ENCODE data around the gene TPCN2. TPM values are rescaled to one million over a fixed set of nuclear protein-coding genes. Genes with fewer than 3 reads are reported as not detected.

Gene TPCN2
- total and polyA plus RNA-seq, 12 donors: 3.4 to 19.2 (median 7.8) TPM

DNA sequence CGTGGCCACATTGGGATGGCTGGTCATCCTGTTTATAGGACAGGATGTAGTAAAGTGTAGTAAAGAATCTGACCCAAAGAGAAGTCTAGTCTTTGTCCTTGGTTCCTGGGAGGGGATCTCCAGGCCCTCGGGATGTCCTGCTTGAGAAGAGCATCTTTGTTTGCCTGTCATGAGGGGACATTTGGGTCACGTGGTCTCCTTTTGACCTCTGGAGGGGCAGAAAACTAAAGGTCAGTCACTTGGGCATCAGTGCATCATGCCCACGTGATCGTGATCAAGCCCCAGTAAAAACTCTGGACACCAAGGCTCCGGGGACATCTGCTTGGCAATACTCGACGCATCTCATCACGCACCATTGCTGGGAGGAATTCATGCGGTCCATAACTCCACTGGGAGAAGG lies 116.1 kb downstream of the TPCN2 start:
- 76 to 84% methylated on average over 10 of the region's 10 CpGs for WGBS, 2 donors
- ATAC-seq (no peak), DNase-seq (no peak)
- no peaks in the 10 kb centered on the region for H3K36me3 ChIP-seq
- H3K27me3 ChIP-seq: no peaks in the 10 kb centered on the region
- peaks cover 0 to 20% (median 0%) of the 10 kb centered on the region in 11 donors for H3K9me3 ChIP-seq
- no peak for TF ChIP-seq CTCF (IDR thresholded peaks at IDR 0.05)
- intact Hi-C loops (cut with DNase I): no loop called here
- H3K4me1 ChIP-seq: peaks cover 9 to 40% (median 23%) of the 10 kb centered on the region in 9 donors
- H3K27ac ChIP-seq: no peak overlapping the region
- no peak overlapping the region for H3K4me3 ChIP-seq

DNA sequence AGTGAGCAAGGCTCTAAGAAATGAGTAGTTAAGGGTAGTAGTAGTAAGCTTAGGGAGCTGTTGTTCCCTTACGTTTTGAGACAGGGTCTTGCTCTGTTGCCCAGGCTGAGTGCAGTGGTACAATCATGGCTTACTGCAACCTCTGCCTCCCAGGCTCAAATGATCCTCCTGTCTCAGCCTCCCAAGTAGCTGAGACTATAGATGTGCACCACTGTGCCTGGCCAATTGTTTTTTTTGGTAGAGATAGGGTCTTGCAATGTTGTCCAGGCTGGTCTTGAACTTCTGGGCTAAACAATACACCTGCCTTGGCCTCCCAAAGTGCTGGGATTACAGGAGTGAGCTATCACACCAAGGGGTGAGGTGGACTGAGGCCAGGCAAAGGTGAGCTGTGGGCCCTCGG lies 117.0 kb downstream of the TPCN2 start:
- intact Hi-C loops (cut with DNase I): no loop called here
- Histone ChIP-seq H3K9me3 (peaks cover 0 to 20% (median 0%) of the 10 kb centered on the region in 11 donors), H3K27ac (peak overlapping the region in 3 of 10 donors; percentile 10 to 75 (median 58)), H3K4me3 (no peak overlapping the region), H3K4me1 (peaks cover 9 to 30% (median 20%) of the 10 kb centered on the region in 9 donors), H3K36me3 (no peaks in the 10 kb centered on the region), H3K27me3 (no peaks in the 10 kb centered on the region)
- no peak for TF ChIP-seq CTCF (IDR thresholded peaks at IDR 0.05)
- ATAC-seq (peak in 1 of 8 donors; percentile 9), DNase-seq (no peak)
- WGBS, 2 donors: 95 to 97% methylated on average over 2 of the region's 2 CpGs

DNA sequence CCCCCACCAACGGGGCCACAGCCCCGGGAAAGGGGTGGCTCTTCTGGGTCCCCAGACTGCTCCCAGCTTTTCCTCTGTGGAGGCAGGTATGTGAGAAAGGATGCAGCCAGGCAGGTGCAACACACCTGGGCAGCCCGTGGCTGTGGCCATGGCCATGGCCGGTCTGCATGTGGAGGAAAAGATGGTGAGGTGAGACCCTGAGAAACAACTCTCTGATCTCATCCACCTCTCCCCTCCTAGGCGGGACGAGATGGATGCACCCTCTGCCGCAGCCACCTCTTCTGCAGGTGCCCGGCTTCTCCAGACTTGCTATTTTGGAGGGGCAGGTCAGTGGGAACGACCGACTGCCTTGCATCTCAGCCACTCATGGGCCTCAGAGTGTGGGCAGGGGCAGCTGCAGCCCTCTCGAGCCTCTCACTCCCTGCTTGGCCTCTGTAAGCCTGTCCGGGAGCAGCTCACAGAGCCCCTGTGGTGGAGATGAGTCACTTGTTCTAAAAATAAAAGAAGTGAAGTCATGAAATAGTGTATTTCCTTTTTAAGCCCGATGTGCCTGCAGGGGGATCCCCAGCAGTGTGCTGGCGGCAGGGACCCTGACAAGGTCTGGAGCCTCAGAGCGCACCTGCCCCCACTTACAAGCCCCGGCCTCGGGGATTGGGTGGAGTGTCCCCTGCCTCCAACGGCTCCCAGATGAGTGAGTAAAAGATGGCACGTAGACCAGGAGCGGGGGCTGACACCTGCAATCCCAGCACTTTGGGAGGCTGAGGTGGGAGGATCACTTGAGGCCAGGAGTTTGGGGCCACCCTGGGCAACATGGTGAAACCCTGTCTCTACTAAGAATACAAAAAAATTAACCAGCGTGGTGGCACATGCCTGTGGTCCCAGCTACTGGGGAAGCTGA lies 117.7 kb downstream of the TPCN2 start:
- peaks cover 4 to 23% (median 13%) of the 10 kb centered on the region in 9 donors for H3K4me1 ChIP-seq
- peak overlapping the region in 7 of 10 donors; percentile 12 to 75 (median 58) for H3K27ac ChIP-seq
- WGBS, 2 donors: 34 to 39% methylated on average over 21 of the region's 21 CpGs
- peaks cover 0 to 20% (median 0%) of the 10 kb centered on the region in 11 donors for H3K9me3 ChIP-seq
- H3K4me3 ChIP-seq: no peak overlapping the region
- peak; percentile 90 to 95 (median 92) for ATAC-seq
- H3K36me3 ChIP-seq: no peaks in the 10 kb centered on the region
- intact Hi-C loops (cut with DNase I): no loop called here
- peak in 5 of 9 donors; percentile 18 to 44 (median 40) for TF ChIP-seq CTCF (IDR thresholded peaks at IDR 0.05)
- peak in 1 of 2 donors; percentile 65 for DNase-seq
- no peaks in the 10 kb centered on the region for H3K27me3 ChIP-seq

DNA sequence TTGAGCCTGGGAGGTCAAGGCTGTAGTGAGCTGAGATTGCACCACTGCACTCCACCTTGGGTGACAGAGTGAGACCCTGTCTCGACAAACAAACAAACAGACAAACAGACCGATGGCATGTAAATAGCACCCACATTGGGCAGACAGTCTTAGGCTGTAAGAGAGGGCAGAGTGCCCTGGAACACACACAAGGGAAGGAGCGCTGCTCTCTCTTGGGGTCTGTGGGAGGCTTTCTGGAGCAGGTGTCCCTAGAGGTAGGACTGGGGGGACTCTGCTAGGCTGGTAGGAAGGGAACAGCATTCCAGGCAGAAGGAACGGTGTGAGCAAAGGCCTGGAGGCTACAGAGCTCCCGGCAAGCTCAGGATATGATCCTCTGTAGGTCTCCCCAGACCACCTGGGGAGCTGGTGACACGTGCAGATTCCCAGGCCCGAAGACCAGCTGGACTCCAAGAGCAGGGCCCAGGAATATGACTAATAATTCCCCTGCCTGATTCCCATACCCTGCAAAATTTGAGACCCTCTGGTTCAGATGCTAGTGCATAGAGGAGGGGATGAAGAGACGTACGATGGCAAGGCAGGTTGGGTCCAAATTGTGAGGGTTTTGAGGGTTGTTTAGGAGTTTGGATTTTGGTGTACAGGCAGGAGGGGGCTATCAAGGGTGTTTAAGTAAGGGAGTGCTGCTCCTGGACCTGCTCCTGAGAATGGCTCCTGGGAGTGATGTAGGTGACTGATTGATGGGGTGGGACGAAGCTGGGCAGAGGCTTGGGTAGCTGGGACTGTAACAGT lies 118.6 kb downstream of the TPCN2 start:
- Histone ChIP-seq H3K27ac (peak overlapping the region in 6 of 10 donors; percentile 34 to 75 (median 59)), H3K36me3 (no peaks in the 10 kb centered on the region), H3K9me3 (peaks cover 0 to 20% (median 0%) of the 10 kb centered on the region in 11 donors), H3K4me1 (peaks cover 4 to 19% (median 13%) of the 10 kb centered on the region in 9 donors), H3K27me3 (no peaks in the 10 kb centered on the region), H3K4me3 (no peak overlapping the region)
- ATAC-seq: peak in 5 of 8 donors; percentile 23 to 42 (median 29)
- no peak for DNase-seq
- intact Hi-C loops (cut with DNase I): no loop called here
- TF ChIP-seq CTCF (IDR thresholded peaks at IDR 0.05): no peak
- WGBS, 2 donors: 91 to 94% methylated on average over 10 of the region's 10 CpGs

All from heart right ventricle (tissue), 16 donors.